C1 segment of cervical spinal cord (tissue), 14 donors: ENCODE data around the gene EIF5A2.
"Not testable (repeated sequence)": the region's sequence is repeated elsewhere in the genome, so short reads cannot be mapped to it uniquely, and the experiment has no call there.

Experiments used
- DNase-seq, 14 donors: peaks; one replicate each; lab custom pipeline; 2025; lab: John Stamatoyannopoulos, UW

Gene EIF5A2

DNA sequence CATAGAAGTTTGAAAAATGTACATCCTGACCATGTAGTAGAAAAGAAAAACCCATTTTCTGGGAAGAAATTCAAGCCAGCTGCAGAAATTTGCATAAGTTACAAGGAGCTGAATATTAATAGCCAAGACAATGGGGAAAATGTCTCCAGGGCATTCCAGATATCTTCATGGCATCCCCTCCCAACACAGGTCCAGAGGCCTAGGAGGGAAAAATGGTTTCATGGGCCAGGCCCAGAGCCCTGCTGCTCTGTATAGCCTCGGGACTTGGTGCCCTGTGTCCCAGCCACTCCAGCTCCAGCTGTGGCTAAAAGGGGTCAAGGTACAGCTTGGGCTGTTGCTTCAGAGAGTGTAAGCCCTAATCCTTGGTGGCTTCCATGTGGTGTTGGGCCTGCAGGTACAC lies 11.2 kb downstream of the EIF5A2 start:
- not testable (repeated sequence) for DNase-seq

DNA sequence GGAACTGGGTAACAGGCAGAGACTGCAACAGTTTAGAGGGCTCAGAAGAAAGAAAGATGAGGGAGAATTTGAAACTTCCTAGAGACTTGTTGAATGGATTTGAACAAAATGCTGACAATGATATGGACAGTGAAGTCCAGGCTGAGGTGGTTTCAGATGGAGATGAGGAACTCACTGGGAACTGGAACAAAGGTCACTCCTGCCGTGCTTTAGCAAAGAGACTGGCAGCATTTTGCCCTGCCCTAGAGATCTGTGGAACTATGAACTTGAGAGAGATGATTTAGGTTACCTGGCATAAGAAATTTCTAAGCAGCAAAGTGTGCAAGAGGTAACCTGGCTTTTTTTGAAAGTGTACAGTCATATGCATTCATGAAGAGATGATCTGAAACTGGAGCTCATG lies 11.7 kb downstream of the EIF5A2 start:
- DNase-seq, result no peak

DNA sequence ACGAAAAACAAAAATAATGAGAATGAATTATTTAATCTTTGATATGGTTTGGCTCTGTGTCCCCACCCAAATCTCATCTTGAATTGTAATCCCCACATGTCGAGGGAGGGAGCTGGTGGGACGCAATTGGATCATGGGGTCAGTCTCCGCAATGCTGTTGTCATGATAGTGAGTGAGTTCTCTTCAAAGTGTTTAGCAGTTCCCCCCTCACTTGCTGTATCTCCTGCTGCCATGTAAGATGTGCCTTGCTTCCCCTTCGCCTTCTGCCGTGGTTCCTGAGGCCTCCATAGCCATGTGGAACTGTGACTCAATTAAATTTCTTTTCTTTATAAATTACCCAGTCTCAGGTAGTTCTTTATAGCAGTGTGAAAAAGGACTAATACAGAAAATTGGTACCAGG lies 12.1 kb downstream of the EIF5A2 start:
- DNase-seq, result not testable (repeated sequence)

DNA sequence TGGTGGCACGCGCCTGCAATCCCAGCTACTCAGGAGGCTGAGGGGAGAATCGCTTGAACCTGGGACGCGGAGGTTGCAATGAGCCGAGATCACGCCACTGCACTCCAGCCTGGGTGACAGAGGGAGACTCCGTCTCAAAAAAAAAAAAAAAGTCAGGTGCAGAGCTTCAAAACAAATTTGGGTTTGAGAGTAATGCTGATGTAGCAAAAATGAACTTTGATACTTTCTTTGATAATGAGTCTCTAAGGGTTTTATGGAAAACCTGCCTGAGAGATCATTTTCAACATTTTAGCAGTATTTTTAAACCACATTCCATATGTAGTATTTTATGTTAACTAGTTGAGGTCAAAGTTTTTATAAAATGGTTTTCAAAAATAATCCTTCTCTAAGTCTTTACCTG lies 14.5 kb downstream of the EIF5A2 start:
- DNase-seq, result no peak

DNA sequence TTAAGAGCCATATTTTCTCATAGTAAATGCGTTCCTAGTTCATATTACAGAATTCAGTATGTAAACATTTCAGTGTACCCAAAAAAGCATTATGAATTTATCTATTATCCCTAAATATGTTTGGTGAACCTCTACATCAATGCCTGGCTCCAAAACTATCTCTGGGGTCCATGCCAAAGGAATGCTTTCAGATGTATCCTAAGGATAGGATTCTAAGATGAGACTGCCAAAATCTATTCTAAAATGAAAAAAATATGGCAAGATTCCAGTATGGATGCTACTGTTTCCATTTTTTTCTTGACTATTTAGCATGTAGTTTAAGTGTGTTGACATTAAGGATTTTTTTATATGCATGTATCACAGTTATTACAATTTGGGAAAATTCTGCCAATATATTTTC lies 18.8 kb downstream of the EIF5A2 start:
- no peak for DNase-seq

DNA sequence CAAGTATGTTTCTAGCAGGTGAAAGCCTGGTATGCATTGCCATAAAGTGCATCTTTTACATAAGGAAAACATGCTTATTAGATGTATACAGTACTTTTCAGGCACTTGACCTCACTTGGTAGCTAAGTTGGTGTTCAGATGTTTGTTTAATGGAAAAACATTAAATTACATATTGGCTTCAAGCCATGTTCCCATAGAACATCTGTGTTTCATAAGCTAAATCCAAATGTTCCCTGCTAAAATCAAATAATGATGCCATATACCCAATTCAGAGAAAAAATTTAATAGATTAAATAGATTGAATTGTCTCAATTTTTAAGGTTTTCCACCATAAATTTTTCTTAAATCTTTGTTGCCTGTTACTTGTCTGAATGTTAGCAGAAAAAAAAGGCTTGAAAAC lies 19.3 kb downstream of the EIF5A2 start:
- no peak for DNase-seq

DNA sequence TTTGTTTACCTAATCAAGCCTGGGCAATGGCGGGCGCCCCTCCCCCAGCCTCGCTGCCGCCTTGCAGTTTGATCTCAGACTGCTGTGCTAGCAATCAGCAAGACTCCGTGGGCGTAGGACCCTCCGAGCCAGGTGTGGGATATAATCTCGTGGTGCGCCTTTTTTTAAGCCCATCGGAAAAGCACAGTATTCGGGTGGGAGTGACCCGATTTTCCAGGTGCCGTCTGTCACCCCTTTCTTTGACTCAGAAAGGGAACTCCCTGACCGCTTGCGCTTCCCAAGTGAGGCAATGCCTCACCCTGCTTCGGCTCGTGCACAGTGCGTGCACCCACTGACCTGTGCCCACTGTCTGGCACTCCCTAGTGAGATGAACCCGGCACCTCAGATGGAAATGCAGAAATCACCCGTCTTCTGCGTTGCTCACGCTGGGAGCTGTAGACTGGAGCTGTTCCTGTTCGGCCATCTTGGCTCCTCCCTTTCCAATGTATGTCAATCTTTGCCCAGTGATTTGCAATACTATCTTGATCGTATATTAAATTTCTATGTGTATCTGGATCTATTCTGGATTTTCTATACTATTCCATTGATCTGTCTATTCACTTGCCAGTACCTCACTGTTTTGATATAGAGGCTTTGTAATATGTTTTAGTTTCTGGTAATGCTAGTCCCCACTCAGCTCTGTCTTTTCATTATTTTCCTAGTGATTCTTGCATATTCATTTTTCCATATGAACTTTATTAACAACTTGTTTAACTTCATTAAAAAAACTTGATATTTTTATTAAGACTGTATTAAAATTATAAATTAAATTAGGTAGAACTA lies 24.1 kb downstream of the EIF5A2 start:
- DNase-seq, result not testable (repeated sequence)

DNA sequence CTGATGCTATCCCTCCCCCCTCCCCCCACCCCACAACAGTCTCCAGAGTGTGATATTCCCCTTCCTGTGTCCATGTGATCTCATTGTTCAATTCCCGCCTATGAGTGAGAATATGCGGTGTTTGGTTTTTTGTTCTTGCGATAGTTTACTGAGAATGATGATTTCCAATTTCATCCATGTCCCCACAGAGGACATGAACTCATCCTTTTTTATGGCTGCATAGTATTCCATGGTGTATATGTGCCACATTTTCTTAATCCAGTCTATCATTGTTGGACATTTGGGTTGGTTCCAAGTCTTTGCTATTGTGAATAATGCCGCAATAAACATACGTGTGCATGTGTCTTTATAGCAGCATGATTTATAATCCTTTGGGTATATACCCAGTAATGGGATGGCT lies 29.7 kb downstream of the EIF5A2 start:
- DNase-seq, result not testable (repeated sequence)

DNA sequence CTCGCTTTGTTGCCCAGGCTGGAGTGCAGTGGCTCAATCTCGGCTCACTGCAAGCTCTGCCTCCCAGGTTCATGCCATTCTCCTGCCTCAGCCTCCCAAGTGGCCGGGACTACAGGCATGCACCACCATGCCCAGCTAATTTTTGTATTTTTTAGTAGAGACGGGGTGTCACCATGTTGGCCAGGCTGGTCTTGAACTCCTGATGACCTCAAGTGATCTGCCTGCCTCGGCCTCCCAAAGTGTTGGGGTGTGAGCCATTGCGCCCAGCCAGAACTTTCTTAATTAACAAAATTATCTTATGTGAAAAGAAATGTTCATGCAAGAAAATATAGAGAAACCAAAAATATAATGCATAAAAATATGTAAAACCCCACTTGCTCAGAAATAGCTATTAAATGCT lies 31.1 kb downstream of the EIF5A2 start:
- DNase-seq, result not testable (repeated sequence)

DNA sequence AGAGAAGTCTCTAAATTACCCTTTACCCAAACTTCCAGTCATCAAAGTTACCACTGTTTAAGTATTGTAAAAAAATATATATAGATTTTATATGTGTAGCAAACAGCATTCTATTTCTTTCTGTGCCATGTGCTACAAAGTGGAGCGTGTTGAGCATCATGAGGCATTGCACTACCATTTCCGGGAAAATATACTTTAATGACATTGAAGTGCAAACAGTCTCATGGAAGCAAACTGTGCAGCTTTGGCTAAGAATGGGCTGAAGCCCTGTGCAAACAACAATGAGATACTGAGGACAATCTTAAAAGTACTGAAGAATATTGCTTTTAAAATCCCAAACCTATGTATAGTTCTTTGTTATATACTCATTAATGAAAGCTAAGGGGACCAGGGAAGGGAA lies 31.9 kb downstream of the EIF5A2 start:
- DNase-seq, result no peak

DNA sequence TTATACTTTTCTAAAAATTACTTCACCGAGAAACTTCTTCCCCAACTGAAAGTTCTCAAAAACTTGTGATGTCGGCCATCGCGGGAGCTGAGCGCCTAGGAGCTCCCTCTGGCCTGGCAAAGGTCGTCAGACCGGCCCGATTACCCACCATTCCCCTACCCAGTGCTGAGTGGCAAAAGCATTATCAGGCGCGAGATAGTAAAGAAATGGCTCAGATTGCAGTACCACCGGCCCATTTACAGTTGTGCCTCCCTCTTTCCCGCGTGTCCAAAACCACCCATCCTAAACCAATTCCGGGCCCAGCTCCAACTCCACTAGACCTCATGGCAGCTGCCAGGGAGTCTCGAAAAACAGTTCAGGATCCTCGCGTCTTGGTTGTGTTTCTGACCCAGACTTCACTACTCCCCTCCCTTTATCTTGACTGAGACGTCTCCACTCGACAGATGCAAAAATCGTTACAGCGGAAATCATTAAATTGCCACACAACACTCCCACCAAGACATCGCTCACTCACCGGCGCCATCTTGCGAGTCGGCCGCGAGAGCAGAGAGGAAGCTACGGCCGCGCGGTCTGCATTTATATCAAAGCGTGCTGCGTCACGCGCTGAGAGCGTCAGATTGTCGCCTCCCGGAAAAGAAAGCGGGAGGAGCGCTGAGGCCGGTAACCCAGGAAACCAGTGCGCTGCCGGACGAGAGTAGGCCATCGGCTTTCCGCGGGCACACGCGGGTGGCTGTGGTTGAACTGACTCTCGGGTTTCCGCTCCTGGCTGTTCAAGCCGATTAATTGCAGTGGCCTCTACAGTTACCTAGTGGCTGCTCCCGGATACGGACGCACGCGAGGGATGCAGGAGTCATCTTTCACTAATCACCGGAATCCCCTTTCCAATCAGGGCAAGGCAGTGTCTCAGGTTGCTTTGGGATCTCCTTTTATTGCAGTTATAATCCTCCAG lies 38.5 kb downstream of the EIF5A2 start, which contains the start of gene RPL22L1:
Gene RPL22L1 (minus strand): TSS at position 551 of the 949 bp plus-strand sequence. CDS start 28 bp downstream, at position 523.
- no peak for DNase-seq

DNA sequence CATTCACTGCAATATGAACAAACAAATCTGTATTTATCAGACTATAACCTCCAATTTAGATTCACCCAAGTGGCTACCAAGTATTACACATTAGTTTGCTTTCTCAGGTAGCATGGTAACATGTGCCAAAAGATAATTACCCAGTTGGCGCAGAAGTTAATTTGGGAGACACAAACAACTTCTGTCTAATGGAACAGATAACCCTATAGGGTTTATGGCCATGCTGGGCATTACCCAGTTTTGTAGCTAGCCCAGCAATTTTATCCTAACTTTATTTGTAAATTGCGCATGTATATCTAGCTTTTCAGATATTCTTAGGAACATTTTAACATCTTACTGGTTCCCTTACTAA lies 39.2 kb downstream of the EIF5A2 start:
- no peak for DNase-seq

DNA sequence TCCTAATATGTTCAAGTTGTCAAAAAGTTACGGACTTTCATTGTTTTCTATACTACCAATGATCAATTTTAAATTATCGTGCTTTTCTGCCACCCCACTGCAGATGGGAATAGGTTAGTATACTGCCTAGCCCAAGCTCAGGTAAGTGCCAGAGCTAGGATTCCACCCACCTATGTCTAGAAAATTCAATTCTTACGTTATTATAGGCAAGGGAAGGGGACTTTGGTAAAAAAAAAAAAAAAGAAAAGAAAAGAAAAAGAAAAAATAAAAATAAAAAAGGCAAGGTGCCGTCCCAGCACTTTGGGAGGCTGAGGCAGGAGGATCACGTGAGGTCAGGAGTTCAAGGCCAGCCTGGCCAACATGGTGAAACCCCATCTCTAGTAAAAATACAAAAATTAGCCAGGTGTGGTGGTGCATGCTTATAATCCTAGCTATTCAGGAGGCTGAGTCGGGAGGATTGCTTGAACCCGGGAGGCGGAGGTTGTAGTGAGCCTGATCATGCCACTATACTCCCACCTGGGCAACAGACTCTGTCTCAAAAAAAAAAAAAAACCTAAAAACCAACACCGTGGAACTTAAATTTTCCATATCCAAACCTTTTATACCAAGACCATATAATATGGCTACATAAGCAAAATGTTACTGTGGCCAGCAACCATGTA lies 39.7 kb downstream of the EIF5A2 start:
- DNase-seq, result no peak

DNA sequence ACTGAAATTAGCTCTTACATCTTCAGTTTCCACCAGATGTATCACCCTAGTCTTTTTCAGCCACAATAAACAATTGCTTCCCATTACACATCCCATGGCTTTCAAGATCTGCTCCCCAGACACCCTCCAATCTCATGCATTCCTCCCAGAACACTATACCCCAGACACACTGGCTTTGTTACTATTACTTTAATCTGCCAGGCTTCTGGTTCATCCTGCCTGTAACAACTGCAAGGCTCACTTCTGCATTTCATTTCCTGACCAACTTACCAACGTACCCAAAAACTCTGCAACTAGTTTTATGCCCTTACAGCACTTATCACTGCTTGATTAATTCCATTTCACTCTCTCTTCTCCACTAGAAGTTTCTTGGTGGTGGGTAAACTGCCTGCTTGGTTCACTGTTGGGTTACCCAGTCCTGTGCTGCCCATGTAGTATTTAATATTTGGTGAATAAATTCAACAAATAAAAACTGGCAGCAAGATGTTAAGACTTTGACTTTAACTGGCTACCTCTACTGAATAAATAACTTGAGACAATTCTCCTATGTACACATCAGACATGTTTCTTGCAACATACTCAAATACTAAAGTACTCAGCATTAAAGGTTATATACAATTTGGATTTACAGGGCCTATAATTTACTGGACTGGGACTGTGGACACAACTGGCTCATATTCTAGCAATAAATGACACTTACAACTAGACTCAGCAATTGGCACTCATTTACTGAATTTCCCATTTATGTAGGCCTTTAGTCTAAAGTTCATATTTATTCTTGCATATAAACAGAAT lies 41.1 kb downstream of the EIF5A2 start:
- DNase-seq, result no peak

DNA sequence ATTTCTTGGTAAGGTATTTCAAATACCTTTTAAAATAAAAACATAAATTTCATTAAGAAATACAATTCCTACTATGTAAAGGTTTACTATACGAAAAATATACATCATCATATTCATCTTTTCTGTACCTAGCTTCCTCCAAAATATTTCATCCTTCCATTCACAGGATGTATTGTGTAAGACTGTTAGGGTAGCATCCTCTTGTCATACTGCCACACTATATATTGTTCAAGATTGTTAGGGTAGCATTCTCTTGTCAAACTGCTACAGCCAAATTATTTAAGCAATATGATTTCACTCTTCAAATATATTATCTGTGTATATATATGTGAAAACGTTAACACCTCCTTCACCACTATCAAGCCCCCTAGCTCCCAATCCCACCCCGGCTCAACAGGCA lies 41.9 kb downstream of the EIF5A2 start:
- no peak for DNase-seq

DNA sequence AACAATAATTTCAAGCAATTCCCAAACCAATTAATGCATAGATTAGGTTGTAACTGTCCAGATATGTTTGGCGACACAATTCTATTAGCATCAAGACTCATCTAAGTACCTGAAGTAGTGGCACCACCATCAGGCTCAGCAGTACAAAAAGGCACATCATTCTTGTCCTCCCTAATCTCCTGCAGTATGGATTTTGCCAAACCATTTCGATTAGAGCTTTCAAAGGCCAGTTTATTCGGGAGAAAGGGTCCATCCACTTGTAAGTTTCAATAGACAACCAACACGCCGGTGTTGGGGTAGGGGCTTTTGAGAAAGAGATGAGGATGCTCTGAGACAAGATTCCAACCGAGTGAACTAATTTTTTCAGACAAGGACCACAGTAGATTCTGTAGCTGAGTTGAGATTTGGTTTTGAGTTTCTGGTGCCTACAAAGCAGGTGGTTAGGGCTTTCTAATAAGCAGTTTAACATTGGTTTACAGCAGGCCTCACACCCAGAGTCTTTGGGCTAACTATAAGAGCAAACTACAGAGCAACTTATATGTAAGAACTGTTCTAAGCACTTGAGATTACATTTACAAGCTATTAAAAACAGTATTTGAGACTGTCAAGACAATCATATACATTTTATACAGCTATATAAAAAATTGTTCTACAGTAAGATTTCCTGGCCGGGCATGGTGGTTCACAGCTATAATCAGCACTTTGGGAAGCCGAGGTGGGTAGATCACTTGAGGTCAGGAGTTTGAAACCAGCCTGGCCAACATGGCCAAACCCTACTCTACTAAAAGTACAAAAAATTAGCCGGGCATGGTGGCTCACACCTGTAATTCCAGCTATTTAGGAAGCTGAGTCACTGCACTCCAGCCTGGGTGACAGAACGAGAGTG lies 43.0 kb downstream of the EIF5A2 start:
- no peak for DNase-seq

DNA sequence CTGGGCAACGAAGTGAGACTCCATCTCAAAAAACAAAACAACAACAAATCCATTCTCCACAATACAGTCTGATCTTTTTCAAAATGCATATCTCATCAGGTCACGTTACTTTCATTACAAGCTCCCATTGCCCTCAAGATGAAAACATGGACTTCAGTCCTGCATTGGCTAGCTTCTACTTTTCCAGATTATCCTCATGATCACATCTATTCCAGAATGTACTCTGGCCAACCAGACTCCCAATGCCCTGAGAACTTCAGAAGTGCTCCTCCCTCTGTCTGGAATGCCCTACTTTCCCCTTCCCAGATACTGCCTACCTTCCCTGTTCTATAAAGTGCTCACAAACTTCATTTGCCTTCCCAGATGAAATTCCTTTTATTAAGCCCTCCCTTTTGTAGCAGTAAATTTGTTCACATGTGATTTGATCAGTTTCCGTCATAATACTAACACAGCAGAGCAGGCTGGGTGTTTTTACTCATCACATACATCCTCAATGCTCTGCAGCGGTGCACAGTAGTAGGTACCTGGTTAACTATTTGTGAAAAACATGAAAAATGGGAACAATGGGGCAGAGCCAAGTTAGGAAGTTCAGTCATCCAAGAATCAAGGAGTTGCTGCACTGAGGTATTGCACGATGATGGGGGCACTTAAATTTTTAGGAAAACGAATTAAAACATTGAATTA lies 43.8 kb downstream of the EIF5A2 start:
- no peak for DNase-seq

DNA sequence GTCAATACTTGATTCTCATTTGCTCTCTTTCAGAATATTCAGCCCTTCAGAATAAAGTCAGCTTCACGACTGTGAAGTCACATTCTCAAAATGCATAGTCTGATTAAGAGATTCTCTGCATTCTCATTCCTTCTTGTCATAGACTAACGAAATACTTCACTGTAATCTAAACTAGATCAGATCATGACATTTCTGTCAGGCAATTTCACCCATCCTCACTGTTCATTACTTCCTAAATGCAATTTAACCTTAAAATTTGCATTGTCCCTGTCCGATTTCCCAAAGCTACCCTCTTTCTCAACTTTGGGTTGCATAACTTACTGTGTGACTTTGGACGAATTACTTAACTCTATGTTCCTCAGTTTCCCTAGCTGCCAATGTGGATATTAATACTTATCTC lies 44.6 kb downstream of the EIF5A2 start:
- no peak for DNase-seq

DNA sequence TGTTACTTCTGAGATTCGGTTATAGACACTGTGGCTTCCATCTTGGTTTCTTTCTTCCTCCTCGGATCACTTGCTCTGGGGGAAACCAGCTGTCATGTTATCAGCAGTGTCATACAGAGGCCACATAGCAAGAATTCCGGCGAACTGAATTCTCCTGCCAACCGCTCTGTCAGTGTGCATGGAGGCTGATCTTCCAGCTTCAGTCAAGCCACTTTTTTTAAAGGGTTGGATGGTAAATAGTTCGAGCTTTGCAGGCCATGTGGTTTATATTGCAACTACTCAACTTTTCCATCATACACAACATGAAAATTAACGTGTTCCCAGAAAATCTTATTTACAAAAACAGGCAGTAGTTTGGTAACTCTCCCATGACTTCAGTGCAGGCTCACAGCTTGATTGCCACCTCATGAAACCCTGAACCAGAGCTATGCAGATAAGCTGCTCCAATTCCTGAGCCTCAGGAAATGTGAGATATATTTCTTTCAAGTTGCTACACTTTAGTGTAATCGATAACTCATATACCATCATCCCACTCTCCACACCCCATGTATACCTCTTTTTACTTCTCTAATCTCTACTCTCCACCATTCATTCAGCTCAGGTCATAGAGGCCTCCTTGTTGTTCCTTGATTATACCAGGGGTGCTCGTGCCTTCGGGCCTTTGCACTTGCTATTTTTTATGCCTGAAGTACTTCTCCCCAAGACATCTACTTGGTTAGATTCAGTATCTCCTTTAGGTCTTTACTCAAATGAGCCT lies 45.6 kb downstream of the EIF5A2 start:
- no peak for DNase-seq
